Brain microvascular endothelial cell (primary cell): ENCODE data around the gene PHEX.

Source experiments
- DNase-seq: peaks from one replicate; pipeline ENCODE4 v3.0.0-alpha.2; 2020
- H3K27ac ChIP-seq: fragments of 250-450 bp; sonication (Bioruptor Pico); 2 replicates; pipeline ENCODE4 v1.5.1; 2020; ENCODE audit warnings: mild to moderate bottlenecking, moderate library complexity
- H3K27me3 ChIP-seq: fragments of 250-450 bp; sonication (Bioruptor Pico); replicated peaks from 2 replicates; pipeline ENCODE4 v1.5.1; 2020; ENCODE audit warnings: mild to moderate bottlenecking
- H3K36me3 ChIP-seq: fragments of 250-450 bp; sonication (Bioruptor Pico); replicated peaks from 2 replicates; pipeline ENCODE4 v1.5.1; 2020; ENCODE audit warnings: mild to moderate bottlenecking
- H3K4me3 ChIP-seq: 2 replicates; pipeline ENCODE4 v1.5.1; 2011; ENCODE audit warnings: low read depth, mild to moderate bottlenecking, control low read depth, low read length, moderate library complexity
- in situ Hi-C: cut with HindIII; loops from 2 replicates; pipeline ENCODE4 v1.10.0; 2017; ENCODE audit warnings: low sequenced_read_pairs, low pct_ligation_motif_present
- TF ChIP-seq, protein P1 (sequence below): IDR thresholded peaks from 2 replicates; pipeline ENCODE4 v1.5.1; 2011; ENCODE audit warnings: low read depth, mild to moderate bottlenecking, moderate library complexity, low read length, control low read depth, inconsistent platforms; ENCODE audit errors: missing control alignments

The PHEX gene

DNA sequence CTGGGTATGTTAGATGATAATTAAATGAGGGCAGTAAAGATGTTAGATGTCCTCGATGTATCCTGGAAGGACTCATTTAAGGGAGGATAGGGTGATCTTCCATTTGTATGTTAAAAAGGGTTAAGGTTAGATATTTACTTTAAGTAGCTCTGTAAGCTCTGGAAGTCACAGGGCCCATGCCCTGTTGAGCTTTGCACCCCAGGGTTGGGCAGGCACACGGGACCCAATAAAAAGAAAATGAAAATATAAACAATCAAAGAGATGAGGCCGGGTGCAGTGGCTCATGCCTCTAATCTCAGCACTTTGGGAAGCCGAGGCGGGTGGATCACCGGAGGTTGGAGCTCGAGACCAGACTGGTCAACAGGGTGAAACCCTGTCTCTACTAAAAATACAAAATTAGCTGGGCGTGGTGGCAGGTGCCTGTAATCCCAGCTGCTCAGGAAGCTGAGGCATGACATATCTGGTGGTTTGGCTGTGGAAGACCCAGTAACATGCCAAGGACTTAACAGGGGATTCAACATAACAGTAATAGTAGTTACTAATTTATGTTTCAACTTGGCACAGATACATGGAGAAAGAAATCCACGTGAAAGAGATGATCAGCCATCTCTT, 16.9 kb upstream of the PHEX start:
- no peaks in the 10 kb centered on the region for H3K27me3 ChIP-seq
- TF ChIP-seq, protein P1, sequence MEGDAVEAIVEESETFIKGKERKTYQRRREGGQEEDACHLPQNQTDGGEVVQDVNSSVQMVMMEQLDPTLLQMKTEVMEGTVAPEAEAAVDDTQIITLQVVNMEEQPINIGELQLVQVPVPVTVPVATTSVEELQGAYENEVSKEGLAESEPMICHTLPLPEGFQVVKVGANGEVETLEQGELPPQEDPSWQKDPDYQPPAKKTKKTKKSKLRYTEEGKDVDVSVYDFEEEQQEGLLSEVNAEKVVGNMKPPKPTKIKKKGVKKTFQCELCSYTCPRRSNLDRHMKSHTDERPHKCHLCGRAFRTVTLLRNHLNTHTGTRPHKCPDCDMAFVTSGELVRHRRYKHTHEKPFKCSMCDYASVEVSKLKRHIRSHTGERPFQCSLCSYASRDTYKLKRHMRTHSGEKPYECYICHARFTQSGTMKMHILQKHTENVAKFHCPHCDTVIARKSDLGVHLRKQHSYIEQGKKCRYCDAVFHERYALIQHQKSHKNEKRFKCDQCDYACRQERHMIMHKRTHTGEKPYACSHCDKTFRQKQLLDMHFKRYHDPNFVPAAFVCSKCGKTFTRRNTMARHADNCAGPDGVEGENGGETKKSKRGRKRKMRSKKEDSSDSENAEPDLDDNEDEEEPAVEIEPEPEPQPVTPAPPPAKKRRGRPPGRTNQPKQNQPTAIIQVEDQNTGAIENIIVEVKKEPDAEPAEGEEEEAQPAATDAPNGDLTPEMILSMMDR, result no peak
- no peaks in the 10 kb centered on the region for H3K36me3 ChIP-seq
- in situ Hi-C loops, result no loop called here
- H3K4me3 ChIP-seq, result no peak overlapping the region
- DNase-seq, result no peak
- H3K27ac ChIP-seq, result no peak overlapping the region

DNA sequence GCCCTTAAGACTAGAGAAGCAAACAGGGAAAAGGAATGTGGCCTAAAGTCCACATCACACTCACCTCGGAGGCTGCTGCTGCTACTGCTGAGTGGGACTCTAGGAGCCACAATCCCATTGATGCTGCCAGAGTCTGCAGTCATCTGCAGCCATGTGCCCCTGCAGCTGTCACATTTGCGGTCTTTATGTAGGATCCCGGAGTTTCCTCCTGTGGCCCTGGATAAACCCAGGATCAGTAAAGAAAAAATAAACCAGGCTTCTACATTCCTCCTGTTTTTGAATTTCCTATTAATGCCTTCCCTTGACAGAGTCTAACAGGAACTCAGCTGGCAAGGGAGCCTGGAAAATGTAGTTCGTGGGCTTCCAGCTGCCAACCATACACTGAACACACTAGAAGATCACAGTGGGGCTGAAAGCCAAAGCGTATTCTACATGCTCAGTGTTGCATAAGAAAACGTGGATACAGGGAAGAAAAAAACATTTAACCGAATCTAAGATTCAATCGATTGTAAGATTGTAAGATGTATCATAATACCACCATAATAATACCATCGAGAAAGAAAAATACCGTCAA, 10.3 kb upstream of the PHEX start:
- TF ChIP-seq, protein P1, result no peak
- in situ Hi-C loops, result no loop called here
- Histone ChIP-seq H3K36me3 (no peaks in the 10 kb centered on the region), H3K4me3 (no peak overlapping the region), H3K27ac (no peak overlapping the region), H3K27me3 (no peaks in the 10 kb centered on the region)
- DNase-seq, result no peak

DNA sequence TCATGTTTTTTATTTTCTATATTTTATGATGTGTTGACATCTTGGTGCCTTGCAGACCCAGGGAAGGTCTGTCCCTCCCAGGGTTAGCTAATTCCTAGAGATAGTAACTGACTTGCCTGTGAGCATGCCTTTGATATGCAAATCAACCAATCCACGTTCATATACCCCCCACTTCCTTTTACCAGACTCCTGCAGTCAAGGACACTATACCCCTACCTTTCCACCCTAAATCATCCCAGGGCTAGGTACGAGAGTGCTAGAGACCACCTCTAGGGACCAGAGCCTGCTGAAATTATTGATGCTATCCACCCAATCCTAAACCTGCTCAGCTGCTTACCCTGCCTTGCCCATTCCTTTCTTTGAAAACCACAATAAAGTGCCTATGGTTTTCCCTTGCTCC, 7.5 kb upstream of the PHEX start:
- TF ChIP-seq, protein P1, result no peak
- no peaks in the 10 kb centered on the region for H3K27me3 ChIP-seq
- no peak overlapping the region for H3K4me3 ChIP-seq
- DNase-seq, result no peak
- H3K36me3 ChIP-seq, result no peaks in the 10 kb centered on the region
- in situ Hi-C loops, result no loop called here
- H3K27ac ChIP-seq, result no peak overlapping the region

DNA sequence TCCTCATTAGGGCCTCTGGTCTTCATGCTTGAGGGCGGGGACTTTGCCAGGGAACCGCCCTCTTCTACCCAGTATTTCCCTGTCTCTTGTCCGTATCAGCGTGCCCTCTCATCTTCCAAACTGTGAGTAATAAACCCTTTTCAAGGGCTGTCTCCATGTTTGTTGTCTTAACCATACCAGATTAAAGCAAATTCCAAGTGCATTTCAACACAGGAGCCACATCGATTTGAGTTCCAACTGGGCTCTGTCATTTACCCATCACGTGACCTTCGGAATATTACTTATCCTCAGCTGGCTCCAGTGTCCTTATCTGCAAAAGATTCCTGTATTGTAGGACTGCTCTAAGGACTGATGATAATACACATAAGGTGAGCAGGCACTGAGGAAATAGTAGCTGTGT, 6.4 kb upstream of the PHEX start:
- Histone ChIP-seq H3K27me3 (no peaks in the 10 kb centered on the region), H3K4me3 (no peak overlapping the region), H3K36me3 (no peaks in the 10 kb centered on the region), H3K27ac (no peak overlapping the region)
- in situ Hi-C loops, result no loop called here
- TF ChIP-seq, protein P1, result no peak
- DNase-seq, result peak; percentile 2

DNA sequence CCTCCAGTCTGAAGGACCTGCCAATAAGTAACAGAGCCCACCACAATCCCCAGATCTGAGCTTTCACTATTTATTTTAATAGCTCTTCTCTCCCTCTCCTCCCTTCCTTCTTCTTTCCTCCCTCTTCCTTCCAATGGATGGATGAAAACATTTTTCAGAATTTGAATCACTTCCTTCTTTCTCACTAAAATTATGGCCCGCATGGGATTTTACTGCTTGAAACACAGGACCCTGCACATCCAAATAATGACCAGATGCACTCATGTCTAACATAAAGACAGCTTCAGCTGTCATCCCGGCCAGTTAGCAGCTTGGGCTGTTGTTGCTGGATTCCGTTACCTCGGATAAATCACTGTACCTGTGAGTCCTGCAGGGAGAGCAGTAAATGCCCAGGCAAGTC, 5.4 kb upstream of the PHEX start:
- in situ Hi-C loops, result no loop called here
- no peak for DNase-seq
- H3K27me3 ChIP-seq, result no peaks in the 10 kb centered on the region
- H3K36me3 ChIP-seq, result no peaks in the 10 kb centered on the region
- H3K4me3 ChIP-seq, result no peak overlapping the region
- TF ChIP-seq, protein P1, result no peak
- H3K27ac ChIP-seq, result no peak overlapping the region

DNA sequence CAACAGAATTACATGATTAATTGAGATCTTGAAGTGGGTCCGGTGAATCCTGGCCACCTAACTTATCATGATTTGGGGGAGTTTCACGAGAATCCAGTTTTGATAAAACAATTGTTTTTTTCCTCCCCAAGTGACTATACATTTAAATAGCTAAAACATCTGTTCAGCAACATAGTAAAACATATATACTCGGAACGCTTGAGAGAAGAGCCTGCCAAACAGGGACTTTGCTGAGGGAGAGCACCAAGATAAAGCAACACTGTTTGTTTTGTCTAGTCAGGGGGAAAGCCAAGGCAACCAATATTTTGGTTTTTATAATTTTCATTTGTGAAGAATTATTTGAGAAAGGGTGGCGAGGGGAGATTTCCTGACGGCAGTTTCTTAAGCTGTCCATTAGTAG, 381 bp downstream of the PHEX start:
- H3K4me3 ChIP-seq, result no peak overlapping the region

More for the DNA sequence above, 381 bp downstream of the PHEX start:
- no peak for DNase-seq
- Histone ChIP-seq H3K36me3 (no peaks in the 10 kb centered on the region), H3K27ac (no peak overlapping the region), H3K27me3 (no peaks in the 10 kb centered on the region)
- TF ChIP-seq, protein P1, result no peak
- in situ Hi-C loops, result no loop called here
